HCT116 (cell line): Measurements from ENCODE around the gene TJP3. TPM values are rescaled to one million over a fixed set of nuclear protein-coding genes. Genes with fewer than 3 reads are reported as not detected.

Experiments
- EGR1 ChIP-seq: IDR thresholded peaks from 2 replicates; pipeline ENCODE4 v1.6.1; 2012; ENCODE audit warnings: low read depth
- POLR2AphosphoS5 ChIP-seq: IDR thresholded peaks from 2 replicates; pipeline ENCODE4 v1.6.1; 2011; ENCODE audit warnings: mild to moderate bottlenecking, low read depth, low read length, moderate library complexity
- TCF7L2 ChIP-seq: IDR thresholded peaks from 2 replicates; pipeline ENCODE4 v1.7.0; 2011; ENCODE audit warnings: borderline replicate concordance, inconsistent platforms; ENCODE audit not compliant: insufficient read depth, insufficient read length; ENCODE audit errors: extremely low read depth
- total RNA-seq: library from RNA; stranded (reverse); gene quantifications from one replicate; pipeline ENCODE4 v1.2.1, GENCODE V29; 2021; ENCODE audit not compliant: unreplicated experiment
- TF ChIP-seq, protein P1 (sequence below), 3 experiments: fragments of 200-600 bp in 1 of 3; sonication (generic) in 1 of 3; IDR thresholded peaks in 2 of 3; conservative IDR thresholded peaks in 1 of 3; 2 replicates each; pipeline ENCODE4 v1.5.1; 2012 to 2017; ENCODE audit warnings: low read depth in 2 of 3, low read length in 2 of 3, antibody characterized with exemption in 1 of 3, borderline replicate concordance in 1 of 3, control low read depth in 1 of 3, mild to moderate bottlenecking in 1 of 3, mixed read lengths in 1 of 3, mixed run types in 1 of 3, moderate library complexity in 1 of 3; ENCODE audit not compliant: insufficient read depth in 1 of 3
- TF ChIP-seq, protein P2 (sequence below): IDR thresholded peaks from 2 replicates; pipeline ENCODE4 v1.6.1; 2012; ENCODE audit warnings: low read depth

The TJP3 gene
- total RNA-seq, 1 experiment from 2014 or later: 69.6 TPM

DNA sequence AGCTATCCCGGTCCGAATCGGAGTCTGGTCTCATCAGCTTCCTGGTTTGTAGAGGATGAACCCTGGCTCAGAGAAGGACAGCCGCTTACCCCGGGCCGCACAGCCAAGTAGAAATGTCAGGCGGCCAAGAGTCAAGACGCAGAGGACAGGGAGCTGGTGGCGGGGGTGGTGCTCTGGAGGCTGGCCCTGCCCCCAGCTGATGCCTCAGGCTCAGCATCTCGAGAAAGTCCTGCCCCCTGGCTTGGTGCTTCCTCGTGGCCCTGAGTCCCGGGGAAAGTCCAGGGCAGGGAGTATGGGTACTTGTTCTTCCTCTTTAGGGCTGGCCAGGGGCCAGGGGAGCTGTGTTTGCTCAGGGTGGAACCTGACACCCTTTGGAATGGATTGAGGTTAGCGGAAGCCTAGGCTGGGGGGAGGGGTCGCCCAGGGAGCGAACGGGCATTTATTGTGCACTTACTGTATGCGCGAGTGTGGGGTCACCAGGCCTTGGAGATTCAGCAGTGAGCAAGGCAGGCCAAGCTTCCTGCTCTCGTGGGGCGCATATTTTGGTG lies 2.2 kb downstream of the TJP3 start (continued):
- TF ChIP-seq, protein P1, sequence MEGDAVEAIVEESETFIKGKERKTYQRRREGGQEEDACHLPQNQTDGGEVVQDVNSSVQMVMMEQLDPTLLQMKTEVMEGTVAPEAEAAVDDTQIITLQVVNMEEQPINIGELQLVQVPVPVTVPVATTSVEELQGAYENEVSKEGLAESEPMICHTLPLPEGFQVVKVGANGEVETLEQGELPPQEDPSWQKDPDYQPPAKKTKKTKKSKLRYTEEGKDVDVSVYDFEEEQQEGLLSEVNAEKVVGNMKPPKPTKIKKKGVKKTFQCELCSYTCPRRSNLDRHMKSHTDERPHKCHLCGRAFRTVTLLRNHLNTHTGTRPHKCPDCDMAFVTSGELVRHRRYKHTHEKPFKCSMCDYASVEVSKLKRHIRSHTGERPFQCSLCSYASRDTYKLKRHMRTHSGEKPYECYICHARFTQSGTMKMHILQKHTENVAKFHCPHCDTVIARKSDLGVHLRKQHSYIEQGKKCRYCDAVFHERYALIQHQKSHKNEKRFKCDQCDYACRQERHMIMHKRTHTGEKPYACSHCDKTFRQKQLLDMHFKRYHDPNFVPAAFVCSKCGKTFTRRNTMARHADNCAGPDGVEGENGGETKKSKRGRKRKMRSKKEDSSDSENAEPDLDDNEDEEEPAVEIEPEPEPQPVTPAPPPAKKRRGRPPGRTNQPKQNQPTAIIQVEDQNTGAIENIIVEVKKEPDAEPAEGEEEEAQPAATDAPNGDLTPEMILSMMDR (IDR thresholded peaks at IDR 0.05 in 2 of 3, conservative IDR thresholded peaks at IDR 0.05 in 1 of 3; ENCODE audit: borderline replicate concordance in 1 of 3, insufficient read depth in 1 of 3, low read depth in 2 of 3, low read length in 2 of 3): no peak
- no peak; the same call in none of the 2 replicates for TF ChIP-seq EGR1
- no peak for TF ChIP-seq TCF7L2
- TF ChIP-seq POLR2AphosphoS5: peak; percentile 58; the same call in 1 of the 2 replicates
- TF ChIP-seq, protein P2, sequence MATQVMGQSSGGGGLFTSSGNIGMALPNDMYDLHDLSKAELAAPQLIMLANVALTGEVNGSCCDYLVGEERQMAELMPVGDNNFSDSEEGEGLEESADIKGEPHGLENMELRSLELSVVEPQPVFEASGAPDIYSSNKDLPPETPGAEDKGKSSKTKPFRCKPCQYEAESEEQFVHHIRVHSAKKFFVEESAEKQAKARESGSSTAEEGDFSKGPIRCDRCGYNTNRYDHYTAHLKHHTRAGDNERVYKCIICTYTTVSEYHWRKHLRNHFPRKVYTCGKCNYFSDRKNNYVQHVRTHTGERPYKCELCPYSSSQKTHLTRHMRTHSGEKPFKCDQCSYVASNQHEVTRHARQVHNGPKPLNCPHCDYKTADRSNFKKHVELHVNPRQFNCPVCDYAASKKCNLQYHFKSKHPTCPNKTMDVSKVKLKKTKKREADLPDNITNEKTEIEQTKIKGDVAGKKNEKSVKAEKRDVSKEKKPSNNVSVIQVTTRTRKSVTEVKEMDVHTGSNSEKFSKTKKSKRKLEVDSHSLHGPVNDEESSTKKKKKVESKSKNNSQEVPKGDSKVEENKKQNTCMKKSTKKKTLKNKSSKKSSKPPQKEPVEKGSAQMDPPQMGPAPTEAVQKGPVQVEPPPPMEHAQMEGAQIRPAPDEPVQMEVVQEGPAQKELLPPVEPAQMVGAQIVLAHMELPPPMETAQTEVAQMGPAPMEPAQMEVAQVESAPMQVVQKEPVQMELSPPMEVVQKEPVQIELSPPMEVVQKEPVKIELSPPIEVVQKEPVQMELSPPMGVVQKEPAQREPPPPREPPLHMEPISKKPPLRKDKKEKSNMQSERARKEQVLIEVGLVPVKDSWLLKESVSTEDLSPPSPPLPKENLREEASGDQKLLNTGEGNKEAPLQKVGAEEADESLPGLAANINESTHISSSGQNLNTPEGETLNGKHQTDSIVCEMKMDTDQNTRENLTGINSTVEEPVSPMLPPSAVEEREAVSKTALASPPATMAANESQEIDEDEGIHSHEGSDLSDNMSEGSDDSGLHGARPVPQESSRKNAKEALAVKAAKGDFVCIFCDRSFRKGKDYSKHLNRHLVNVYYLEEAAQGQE: no peak
